HepG2 (cell line): Measurements from ENCODE around the gene HARBI1. TPM values are rescaled to one million over a fixed set of nuclear protein-coding genes. Genes with fewer than 3 reads are reported as not detected.

ENCODE experiments used
- ATAC-seq: fragments of 200-7000 bp; cut with Tn5 transposase; 3 replicates; pipeline ENCODE4 v1.9.1; 2020; ENCODE audit warnings: mild to moderate bottlenecking, moderate library complexity
- BruUV-seq: library from RNA; stranded (reverse); fragments of 400-500 nt; replicated peaks from 2 replicates; lab custom pipeline; 2021; lab: Mats Ljungman, UMichigan
- CTCF ChIA-PET: fragments of 300-600 bp; formaldehyde crosslinking; extraction: SDS; loops from one replicate; lab custom pipeline; 2021; ENCODE audit warnings: low total read pairs, inconsistent platforms, low intra/inter-chr PET ratio; lab: Yijun Ruan, JAX
- POLR2A ChIA-PET: fragments of 350-600 bp; sonication (Branson Sonifier 250); formaldehyde crosslinking; loops from one replicate; lab custom pipeline; 2020; ENCODE audit warnings: antibody characterized with exemption, inconsistent platforms; lab: Yijun Ruan, JAX
- DNase-seq: peaks from one replicate; pipeline ENCODE4 v3.0.0-alpha.2; 2015; ENCODE audit warnings: low spot score
- FAIRE-seq: peaks from 3 replicates; lab custom pipeline; 2011; peaks lifted over from hg19 to GRCh38; lab: Jason Lieb, UNC
- H2AFZ ChIP-seq: one replicate; pipeline ENCODE4 v1.6.1; 2011; ENCODE audit warnings: low read length, inconsistent platforms
- H3K27ac ChIP-seq: fragments of 300-600 bp; 3 replicates; pipeline ENCODE4 v1.8.0; 2011; ENCODE audit warnings: mixed run types, mild to moderate bottlenecking, mixed read lengths, low read length, inconsistent platforms; ENCODE audit not compliant: insufficient read depth; ENCODE audit errors: extremely low read length
- H3K27me3 ChIP-seq, 2 experiments: fragments of 200-600 bp in 1 of 2; 2 replicates in 1 of 2; 3 replicates in 1 of 2; pipeline versions ENCODE4 v1.6.0 to v1.8.0; 2011; ENCODE audit warnings: low read length in 2 of 2, mild to moderate bottlenecking in 2 of 2, moderate library complexity in 2 of 2, inconsistent platforms in 1 of 2; ENCODE audit not compliant: insufficient read depth in 2 of 2, control insufficient read depth in 1 of 2
- H3K36me3 ChIP-seq, 2 experiments: fragments of 200-600 bp in 1 of 2; replicated peaks in 1 of 2; 2 replicates in 1 of 2; 3 replicates in 1 of 2; pipeline versions ENCODE4 v1.5.1 to v1.8.0; 2011; ENCODE audit warnings: low read length in 2 of 2, inconsistent platforms in 1 of 2; ENCODE audit not compliant: insufficient read depth in 2 of 2, control insufficient read depth in 1 of 2
- H3K4me1 ChIP-seq: 2 replicates; pipeline ENCODE4 v1.5.1; 2012; ENCODE audit warnings: low read length, inconsistent platforms; ENCODE audit not compliant: insufficient read depth
- H3K4me2 ChIP-seq: 2 replicates; pipeline ENCODE4 v1.6.0; 2011; ENCODE audit warnings: low read depth, low read length, inconsistent platforms
- H3K4me3 ChIP-seq, 3 experiments: fragments of 200-600 bp in 1 of 3; sonication (generic), shearing (Covaris generic) in 1 of 3; replicated peaks in 1 of 3; 2 replicates each; pipeline ENCODE4 v1.5.1; 2011 to 2016; ENCODE audit warnings: low read length in 3 of 3, inconsistent platforms in 2 of 3, low read depth in 2 of 3, mild to moderate bottlenecking in 2 of 3, control low read depth in 1 of 3, mixed read lengths in 1 of 3; ENCODE audit not compliant: insufficient read depth in 1 of 3
- H3K79me2 ChIP-seq: one replicate; pipeline ENCODE4 v1.6.1; 2011; ENCODE audit warnings: low read length, inconsistent platforms; ENCODE audit not compliant: insufficient read depth
- H3K9ac ChIP-seq: 2 replicates; pipeline ENCODE4 v1.6.0; 2011; ENCODE audit warnings: mild to moderate bottlenecking, low read depth, low read length, inconsistent platforms; ENCODE audit not compliant: insufficient read depth
- H3K9me3 ChIP-seq: 2 replicates; pipeline ENCODE4 v1.5.1; 2012; ENCODE audit warnings: mild to moderate bottlenecking, low read length
- H4K20me1 ChIP-seq: 2 replicates; pipeline ENCODE4 v1.6.0; 2011; ENCODE audit warnings: inconsistent platforms, mild to moderate bottlenecking, low read length, moderate library complexity; ENCODE audit not compliant: insufficient read depth
- MIXL1 ChIP-seq: IDR thresholded peaks from 2 replicates; pipeline ENCODE4 v1.6.1; 2016
- NFIC ChIP-seq: IDR thresholded peaks from 2 replicates; pipeline ENCODE4 v1.6.1; 2012; ENCODE audit warnings: mild to moderate bottlenecking, low read length, inconsistent platforms
- PTBP1 ChIP-seq: fragments of 200-400 bp; formaldehyde crosslinking; IDR thresholded peaks from 2 replicates; pipeline ENCODE4 v1.6.1; 2018; ENCODE audit warnings: low read length, low read depth; ENCODE audit not compliant: poor library complexity, severe bottlenecking
- REXO4 ChIP-seq: sonication (generic); formaldehyde crosslinking; IDR thresholded peaks from 2 replicates; pipeline ENCODE4 v1.8.0; 2022; ENCODE audit warnings: missing genetic modification reagents, mild to moderate bottlenecking, borderline replicate concordance
- ZBED4 ChIP-seq: sonication (generic); formaldehyde crosslinking; IDR thresholded peaks from 2 replicates; pipeline ENCODE4 v1.4.0; 2020; ENCODE audit warnings: missing genetic modification reagents, borderline replicate concordance
- ZBTB39 ChIP-seq: sonication (generic); formaldehyde crosslinking; IDR thresholded peaks from 2 replicates; pipeline ENCODE4 v1.5.0; 2020; ENCODE audit warnings: missing genetic modification reagents
- ZNF30 ChIP-seq: sonication (generic); formaldehyde crosslinking; IDR thresholded peaks from 2 replicates; pipeline ENCODE4 v1.5.0; 2020; ENCODE audit warnings: mild to moderate bottlenecking, missing genetic modification reagents
- ZNF382 ChIP-seq: sonication (generic); formaldehyde crosslinking; IDR thresholded peaks from 2 replicates; pipeline ENCODE4 v1.5.0; 2020; ENCODE audit warnings: missing genetic modification reagents, mild to moderate bottlenecking, borderline replicate concordance
- ZNF616 ChIP-seq: sonication (generic); formaldehyde crosslinking; IDR thresholded peaks from 2 replicates; pipeline ENCODE4 v1.5.0; 2020; ENCODE audit warnings: low read depth, mild to moderate bottlenecking, missing genetic modification reagents
- ZNF713 ChIP-seq: sonication (generic); formaldehyde crosslinking; IDR thresholded peaks from 2 replicates; pipeline ENCODE4 v1.4.0; 2020; ENCODE audit warnings: mild to moderate bottlenecking, missing genetic modification reagents
- WGBS: methylation state at CpG from one replicate; pipeline ENCODE4 v1.1.6; 2017; ENCODE audit warnings: low lambda C conversion rate; 5-methylcytosine and 5-hydroxymethylcytosine counted together
- in situ Hi-C: cut with HindIII; loops from 2 replicates; pipeline ENCODE4 v1.10.0; 2017; ENCODE audit warnings: low pct_unique_long_range_greater_than_20kb; ENCODE audit not compliant: extremely low pct_ligation_motif_present
- intact Hi-C: fragments of 100-400 bp; cut with micrococcal nuclease; formaldehyde crosslinking; loops from one replicate; pipeline ENCODE4 v1.10.0; 2022; ENCODE audit not compliant: unreplicated experiment
- polyA plus RNA-seq, 8 experiments: library from polyadenylated mRNA; depleted of rRNA in 3 of 8; stranded (reverse) in 7 of 8; unstranded in 1 of 8; fragments of >200 nt; fragmentation: Illumina TruSeq in 4 of 8; extraction: Trizol in 4 of 8; gene quantifications; 2 replicates each; pipeline versions ENCODE4 v1.2.1 to v1.2.3, GENCODE V29; 2011 to 2016; ENCODE audit warnings: low read depth in 4 of 8, missing spikeins in 1 of 8, mixed read lengths in 1 of 8; ENCODE audit not compliant: insufficient read depth in 1 of 8
- total RNA-seq, 5 experiments: library from RNA; depleted of rRNA; stranded (reverse); fragments of >200 nt; fragmentation: Illumina TruSeq; extraction: Trizol; gene quantifications; 2 replicates each; pipeline ENCODE4 v1.2.3, GENCODE V29; 2016; ENCODE audit warnings: low read depth in 1 of 5
- TF ChIP-seq, protein P1 (sequence below): sonication (generic); formaldehyde crosslinking; IDR thresholded peaks from 2 replicates; pipeline ENCODE4 v1.4.0; 2020; ENCODE audit warnings: missing genetic modification reagents, mild to moderate bottlenecking, borderline replicate concordance
- TF ChIP-seq, protein P2 (sequence below): sonication (generic); formaldehyde crosslinking; IDR thresholded peaks from 2 replicates; pipeline ENCODE4 v1.4.0; 2020; ENCODE audit warnings: mild to moderate bottlenecking, missing genetic modification reagents

Gene HARBI1
- total and polyA plus RNA-seq, 2 of the 13 experiments (the other 11 are each of a cell fraction or from before 2014, with no cell fraction given): 2.5 to 4.8 TPM

- H3K9ac ChIP-seq: no peak overlapping the region
- 96% methylated on average over 2 of the region's 2 CpGs for WGBS
- H3K27ac ChIP-seq: peak overlapping the region; percentile 72
- intact Hi-C loops (no loop called here), in situ Hi-C loops (no loop called here)
- no peaks in the 10 kb centered on the region for H3K9me3 ChIP-seq
- ATAC-seq (no peak), FAIRE-seq (no peak), DNase-seq (no peak)
- no TSS peak for BruUV-seq
- no peak overlapping the region for H3K4me3 ChIP-seq
- no peak overlapping the region for H2AFZ ChIP-seq
- H3K27me3 ChIP-seq: no peaks in the 10 kb centered on the region
- ChIA-PET POLR2A (interaction anchor here (0.7 to 2.8 kb wide), 4 partner anchors 12 to 220 kb away, joined by 4 to 14 read pairs (median 9); partner anchors contain the start of gene AMBRA1), CTCF (no interaction called here)
- no peaks in the 10 kb centered on the region for H3K79me2 ChIP-seq
- H3K36me3 ChIP-seq: no peaks in the 10 kb centered on the region
- H3K4me2 ChIP-seq: peak overlapping the region; percentile 48; the same call in 1 of the 2 replicates
- H4K20me1 ChIP-seq: no peaks in the 10 kb centered on the region
- peaks cover 41% of the 10 kb centered on the region for H3K4me1 ChIP-seq
- TF ChIP-seq REXO4 (CRISPR knock-in tag) (no peak), ZBED4 (CRISPR knock-in tag) (no peak), ZBTB39 (CRISPR knock-in tag) (no peak), ZNF713 (no peak), MIXL1 (CRISPR knock-in tag) (no peak), PTBP1 (no peak), ZNF616 (CRISPR knock-in tag) (no peak), NFIC (no peak), ZNF30 (CRISPR knock-in tag) (no peak), ZNF382 (no peak)
- TF ChIP-seq, protein P1, sequence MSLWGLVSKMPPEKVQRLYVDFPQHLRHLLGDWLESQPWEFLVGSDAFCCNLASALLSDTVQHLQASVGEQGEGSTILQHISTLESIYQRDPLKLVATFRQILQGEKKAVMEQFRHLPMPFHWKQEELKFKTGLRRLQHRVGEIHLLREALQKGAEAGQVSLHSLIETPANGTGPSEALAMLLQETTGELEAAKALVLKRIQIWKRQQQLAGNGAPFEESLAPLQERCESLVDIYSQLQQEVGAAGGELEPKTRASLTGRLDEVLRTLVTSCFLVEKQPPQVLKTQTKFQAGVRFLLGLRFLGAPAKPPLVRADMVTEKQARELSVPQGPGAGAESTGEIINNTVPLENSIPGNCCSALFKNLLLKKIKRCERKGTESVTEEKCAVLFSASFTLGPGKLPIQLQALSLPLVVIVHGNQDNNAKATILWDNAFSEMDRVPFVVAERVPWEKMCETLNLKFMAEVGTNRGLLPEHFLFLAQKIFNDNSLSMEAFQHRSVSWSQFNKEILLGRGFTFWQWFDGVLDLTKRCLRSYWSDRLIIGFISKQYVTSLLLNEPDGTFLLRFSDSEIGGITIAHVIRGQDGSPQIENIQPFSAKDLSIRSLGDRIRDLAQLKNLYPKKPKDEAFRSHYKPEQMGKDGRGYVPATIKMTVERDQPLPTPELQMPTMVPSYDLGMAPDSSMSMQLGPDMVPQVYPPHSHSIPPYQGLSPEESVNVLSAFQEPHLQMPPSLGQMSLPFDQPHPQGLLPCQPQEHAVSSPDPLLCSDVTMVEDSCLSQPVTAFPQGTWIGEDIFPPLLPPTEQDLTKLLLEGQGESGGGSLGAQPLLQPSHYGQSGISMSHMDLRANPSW (CRISPR knock-in tag): no peak
- TF ChIP-seq, protein P2, sequence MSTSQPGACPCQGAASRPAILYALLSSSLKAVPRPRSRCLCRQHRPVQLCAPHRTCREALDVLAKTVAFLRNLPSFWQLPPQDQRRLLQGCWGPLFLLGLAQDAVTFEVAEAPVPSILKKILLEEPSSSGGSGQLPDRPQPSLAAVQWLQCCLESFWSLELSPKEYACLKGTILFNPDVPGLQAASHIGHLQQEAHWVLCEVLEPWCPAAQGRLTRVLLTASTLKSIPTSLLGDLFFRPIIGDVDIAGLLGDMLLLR: no peak
Measured at GRCh38 chr11:46612326-46612725, 4.7 kb downstream of the HARBI1 start.
